Lung (tissue), 12 donors: ENCODE results near the gene ARL13B. TPM values are rescaled to one million over a fixed set of nuclear protein-coding genes. Genes with fewer than 3 reads are reported as not detected.

ENCODE experiments used
- ATAC-seq: fragments of 200-7000 bp; cut with Tn5 transposase; one replicate; pipeline ENCODE4 v1.9.1; 2020; ENCODE audit warnings: moderate number of reproducible peaks; ENCODE audit not compliant: insufficient read depth, low FRiP score
- DNase-seq, 3 donors: peaks; one replicate each; pipeline ENCODE4 v3.0.0-alpha.2; 2013 to 2017
- H3K27ac ChIP-seq, 2 donors: one replicate each; pipeline ENCODE4 v1.5.1; 2013; ENCODE audit warnings: mild to moderate bottlenecking in 2 of 2, moderate library complexity in 2 of 2, control low read depth in 1 of 2, inconsistent platforms in 1 of 2, low read depth in 1 of 2, low read length in 1 of 2
- H3K27me3 ChIP-seq, 3 donors: one replicate each; pipeline ENCODE4 v1.5.1; 2013; ENCODE audit warnings: low read length in 2 of 3; ENCODE audit not compliant: control insufficient read depth in 3 of 3, insufficient read depth in 3 of 3
- H3K36me3 ChIP-seq, 4 donors: one replicate each; pipeline ENCODE4 v1.5.1; 2013; ENCODE audit warnings: low read length in 4 of 4, mild to moderate bottlenecking in 1 of 4, moderate library complexity in 1 of 4; ENCODE audit not compliant: control insufficient read depth in 4 of 4, insufficient read depth in 4 of 4
- H3K4me1 ChIP-seq, 5 donors: one replicate each; pipeline ENCODE4 v1.5.1; 2013; ENCODE audit warnings: low read length in 5 of 5, mild to moderate bottlenecking in 2 of 5, moderate library complexity in 1 of 5; ENCODE audit not compliant: control insufficient read depth in 5 of 5, insufficient read depth in 5 of 5
- H3K4me3 ChIP-seq: one replicate; pipeline ENCODE4 v1.5.1; 2013; ENCODE audit warnings: mild to moderate bottlenecking, control low read depth, moderate library complexity
- H3K9ac ChIP-seq, 2 donors: one replicate each; pipeline ENCODE4 v1.5.1; 2013; ENCODE audit warnings: low read length in 2 of 2, control low read depth in 1 of 2; ENCODE audit not compliant: insufficient read depth in 1 of 2
- H3K9me3 ChIP-seq, 4 donors: one replicate each; pipeline ENCODE4 v1.5.1; 2013; ENCODE audit warnings: low read length in 3 of 4, mild to moderate bottlenecking in 1 of 4, moderate library complexity in 1 of 4; ENCODE audit not compliant: control insufficient read depth in 4 of 4, insufficient read depth in 3 of 4
- CTCF ChIP-seq: IDR thresholded peaks from 2 replicates; pipeline ENCODE4 v1.5.1; 2012; ENCODE audit warnings: mild to moderate bottlenecking; ENCODE audit errors: control extremely low read depth, extremely low read depth
- WGBS, 2 donors: extraction: QIAGEN DNeasy Blood & Tissue Kit; methylation state at CpG; one replicate each; pipeline ENCODE4 v1.1.7; 2013; 5-methylcytosine and 5-hydroxymethylcytosine counted together
- polyA plus RNA-seq, 2 donors: library from polyadenylated mRNA; stranded (reverse); fragments of 200-250 nt; gene quantifications; one replicate each; pipeline ENCODE4 v1.2.1, GENCODE V29; 2013
- total RNA-seq, 2 donors: library from RNA; depleted of rRNA in 1 of 2; stranded (reverse); fragments of >200 nt in 1 of 2; gene quantifications; one replicate each; pipeline ENCODE4 v1.2.1, GENCODE V29; 2014 to 2021
- donor health status: control.
- donor health status: control.
- donor health status: Bipolar disorder and iron deficiency.
- donor health status: healthy.
- donor health status: DM: yes; HTN: yes; CAD: no.

ARL13B gene
- total and polyA plus RNA-seq, 4 donors = 8.4 to 19.6 (median 13.2) TPM

GRCh38 chr3:93973131-93974126 lies 6.5 kb upstream of the ARL13B start, which contains the start of gene PROS1:
PROS1 (minus strand) TSS chr3:93973896; CDS start chr3:93973749, 147 bp downstream.
- H3K27me3 ChIP-seq = no peaks in the 10 kb centered on the region
- WGBS, 2 donors = 1 to 2% methylated on average over 40 to 53 of the region's 53 CpGs
- no peaks in the 10 kb centered on the region for H3K9me3 ChIP-seq
- H3K27ac ChIP-seq = peak within 1 kb of the TSS; percentile 90
- H3K4me3 ChIP-seq = peak within 1 kb of the TSS; percentile 63
- no peak for TF ChIP-seq CTCF
- H3K9ac ChIP-seq = peak within 1 kb of the TSS; percentile 41 to 77
- H3K4me1 ChIP-seq = peaks cover 0 to 11% (median 2%) of the 10 kb centered on the region in 5 donors
- peak; percentile 89 to 93 (median 93) for DNase-seq
- H3K36me3 ChIP-seq = no peaks in the 10 kb centered on the region
- ATAC-seq = peak; percentile 97

GRCh38 chr3:93981649-93982048 lies 1.7 kb downstream of the ARL13B start:
- no peak for ATAC-seq

GRCh38 chr3:93983408-93983807 lies 3.5 kb downstream of the ARL13B start:
- no peak overlapping the region for H3K27ac ChIP-seq
- TF ChIP-seq CTCF = no peak
- ATAC-seq = no peak
- no peak for DNase-seq
- no peak overlapping the region for H3K9ac ChIP-seq
- peaks cover 0 to 19% (median 5%) of the 10 kb centered on the region in 5 donors for H3K4me1 ChIP-seq
- H3K4me3 ChIP-seq = no peak overlapping the region
- no peaks in the 10 kb centered on the region for H3K27me3 ChIP-seq
- 95 to 96% methylated on average over 3 of the region's 3 CpGs for WGBS, 2 donors
- H3K9me3 ChIP-seq = no peaks in the 10 kb centered on the region
- no peaks in the 10 kb centered on the region for H3K36me3 ChIP-seq

More at GRCh38 chr3:93981649-93982048, 1.7 kb downstream of the ARL13B start:
- TF ChIP-seq CTCF = no peak
- no peaks in the 10 kb centered on the region for H3K36me3 ChIP-seq
- no peak overlapping the region for H3K4me3 ChIP-seq
- no peak for DNase-seq
- no peaks in the 10 kb centered on the region for H3K9me3 ChIP-seq
- H3K4me1 ChIP-seq = peaks cover 0 to 15% (median 4%) of the 10 kb centered on the region in 5 donors
- no peak overlapping the region for H3K9ac ChIP-seq
- 95 to 97% methylated on average over 13 of the region's 13 CpGs for WGBS, 2 donors
- no peaks in the 10 kb centered on the region for H3K27me3 ChIP-seq
- H3K27ac ChIP-seq = no peak overlapping the region
